HG02678 (cell line): ENCODE measurements around the gene CALR3.
"Not testable (repeated sequence)": the region's sequence is repeated elsewhere in the genome, so short reads cannot be mapped to it uniquely, and the experiment has no call there.

Source experiments
- ATAC-seq: cut with Tn5 transposase; IDR thresholded peaks from one replicate; pipeline ENCODE4 v1.9.1; 2021; ENCODE audit warnings: mild to moderate bottlenecking, moderate library complexity; ENCODE audit not compliant: unreplicated experiment

The CALR3 gene

DNA sequence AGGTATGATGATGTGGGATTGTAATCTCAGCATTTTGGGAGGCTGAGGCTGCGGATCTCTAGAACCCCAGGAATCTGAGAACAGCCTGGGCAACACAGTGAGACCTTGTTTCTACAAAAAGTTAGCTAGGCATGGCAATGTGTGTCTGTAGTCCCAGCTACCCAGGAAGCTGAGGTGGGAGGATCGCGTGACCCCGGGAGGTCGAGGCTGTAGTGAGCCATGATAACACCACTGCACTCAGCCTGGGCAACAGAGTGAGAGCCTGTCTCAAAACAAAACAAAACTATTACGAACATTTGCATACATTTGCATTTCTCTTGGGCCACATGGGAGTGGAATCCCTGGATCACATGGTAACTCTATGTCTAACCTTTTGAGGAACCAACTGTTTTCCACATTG, 1.9 kb upstream of the CALR3 start:
- ATAC-seq, result no peak

DNA sequence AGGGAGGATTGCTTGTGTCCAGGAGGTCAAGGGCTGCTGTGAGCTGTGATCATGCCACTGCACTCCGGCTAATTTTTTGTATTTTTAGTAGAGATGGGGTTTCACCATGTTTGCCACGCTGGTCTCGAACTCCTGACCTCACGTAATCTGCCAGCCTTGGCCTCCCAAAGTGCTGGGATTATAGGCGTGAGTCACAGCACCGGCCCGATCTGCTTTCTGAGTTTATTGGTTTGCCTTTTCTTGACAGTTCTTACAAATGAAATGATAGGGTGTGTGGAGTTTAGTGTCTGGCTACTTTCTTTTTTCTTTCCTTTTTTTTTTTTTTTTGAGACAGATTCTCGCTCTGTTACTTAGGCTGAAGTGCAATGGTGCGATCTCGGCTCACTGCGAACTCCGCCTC, 1.1 kb upstream of the CALR3 start:
- ATAC-seq, result no peak

DNA sequence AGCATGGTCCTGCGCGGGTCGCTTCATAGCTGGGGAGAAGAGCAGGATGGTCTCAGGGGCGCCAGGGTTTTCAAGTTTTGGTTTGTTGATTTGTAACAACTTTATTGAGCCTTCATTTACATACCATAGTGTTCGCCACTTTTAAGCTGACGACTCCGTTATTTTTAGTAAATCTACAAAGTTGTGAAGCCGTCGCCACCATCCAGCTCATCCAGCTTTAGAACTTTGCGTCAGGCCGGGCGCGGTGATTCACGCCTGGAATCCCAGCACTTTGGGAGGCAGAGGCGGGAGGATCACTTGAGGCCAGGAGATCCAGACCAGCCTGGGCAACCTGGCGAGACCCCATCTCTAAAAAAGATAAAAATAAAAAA, 631 bp upstream of the CALR3 start:
- no peak for ATAC-seq

DNA sequence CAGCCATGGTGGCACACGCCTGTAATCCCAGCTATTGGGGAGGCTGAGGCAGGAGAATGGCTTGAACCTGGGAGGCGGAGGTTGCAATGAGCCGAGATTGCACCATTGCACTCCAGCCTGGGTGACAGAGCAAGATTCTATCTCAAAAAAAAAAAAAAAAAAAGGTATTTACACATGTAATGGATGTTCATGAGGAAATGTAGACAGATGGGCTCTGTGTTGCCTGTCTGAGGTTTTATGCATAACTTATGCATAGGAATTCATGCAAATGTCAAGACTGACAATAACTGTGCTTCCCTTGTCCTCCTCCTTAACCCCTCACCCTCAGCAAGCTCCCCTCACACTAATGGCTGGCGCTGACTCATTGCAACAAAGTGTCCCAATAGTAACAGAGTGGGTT, 9.5 kb downstream of the CALR3 start:
- not testable (repeated sequence) for ATAC-seq

DNA sequence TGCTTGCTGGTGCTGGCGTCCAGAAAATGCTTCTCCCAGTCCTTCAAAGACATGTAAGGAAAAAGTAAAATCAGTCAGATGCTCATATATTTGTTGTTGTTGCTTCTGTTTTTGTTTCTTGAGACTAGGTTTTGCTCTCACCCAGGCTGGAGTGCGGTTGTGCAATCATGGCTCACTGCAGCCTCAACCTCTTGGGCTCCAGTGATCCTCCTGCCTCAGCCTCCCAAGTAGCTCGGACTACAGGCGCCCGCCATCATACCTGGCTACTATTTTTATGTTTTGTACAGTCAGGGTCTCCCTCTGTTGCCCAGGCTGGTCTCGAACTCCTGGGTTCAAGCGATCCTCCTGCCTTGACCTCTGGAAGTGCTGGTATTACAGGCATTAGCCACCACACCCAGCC, 13.2 kb downstream of the CALR3 start:
- no peak for ATAC-seq

DNA sequence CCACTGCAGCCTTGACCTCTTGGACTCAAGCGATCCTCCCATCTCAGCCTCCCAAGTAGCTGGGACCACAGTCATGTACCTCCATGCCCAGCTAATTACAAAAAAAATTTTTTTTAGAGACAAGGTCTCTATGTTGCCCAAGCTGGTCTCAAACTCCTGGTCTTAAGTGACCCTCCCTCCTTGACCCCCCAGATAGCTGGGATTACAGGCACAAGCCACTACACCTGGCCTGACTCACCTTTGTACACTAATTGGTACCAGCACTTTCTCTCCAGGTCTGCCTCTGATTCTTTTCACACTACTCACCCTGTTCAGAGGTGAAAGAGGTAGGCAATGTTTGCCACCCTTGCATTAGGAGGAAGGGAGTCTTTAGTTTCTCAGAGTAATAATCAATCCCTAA, 18.7 kb downstream of the CALR3 start:
- no peak for ATAC-seq

DNA sequence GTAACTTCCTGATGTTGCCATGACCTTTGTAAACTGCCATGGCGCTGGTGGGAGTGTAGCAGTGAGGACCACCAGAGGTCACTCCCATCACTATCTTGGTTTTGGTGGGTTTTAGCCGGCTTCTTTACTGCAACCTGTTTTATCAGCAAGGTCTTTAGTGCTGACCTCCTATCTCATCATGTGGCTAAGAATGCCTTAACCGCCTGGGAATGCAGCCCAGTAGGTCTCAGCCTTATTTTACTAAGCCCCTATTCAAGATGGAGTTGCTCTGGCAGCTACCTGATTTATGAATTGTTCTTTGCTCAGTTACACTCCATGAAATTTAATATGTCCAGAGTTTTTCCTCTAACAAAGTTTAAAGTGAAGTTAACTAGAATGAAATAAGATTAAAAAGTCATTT, 19.6 kb downstream of the CALR3 start:
- ATAC-seq, result no peak

DNA sequence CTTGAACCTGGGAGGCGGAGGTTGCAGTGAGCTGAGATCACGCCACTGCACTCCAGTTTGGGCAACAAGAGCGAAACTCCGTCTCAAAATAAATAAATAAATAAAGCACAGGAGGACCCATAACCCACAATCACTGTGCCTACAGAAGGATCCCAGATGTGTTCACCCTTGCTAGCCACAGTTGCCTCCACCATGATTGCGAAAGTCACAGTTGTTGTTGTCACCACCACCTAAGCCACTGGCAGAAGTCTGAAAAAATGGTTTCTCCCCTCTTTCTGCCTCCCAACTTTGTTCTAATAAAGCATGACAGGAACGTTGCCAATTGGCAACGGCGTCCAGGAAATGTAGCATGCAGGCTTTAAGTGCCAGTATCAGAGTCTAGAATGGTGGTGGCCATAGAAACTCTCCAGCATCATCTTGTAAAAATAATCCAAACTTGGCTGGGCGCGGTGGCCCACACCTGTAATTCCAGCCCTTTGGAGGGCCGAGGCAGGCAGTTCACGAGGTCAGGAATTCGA, 22.0 kb downstream of the CALR3 start:
- ATAC-seq, result no peak

DNA sequence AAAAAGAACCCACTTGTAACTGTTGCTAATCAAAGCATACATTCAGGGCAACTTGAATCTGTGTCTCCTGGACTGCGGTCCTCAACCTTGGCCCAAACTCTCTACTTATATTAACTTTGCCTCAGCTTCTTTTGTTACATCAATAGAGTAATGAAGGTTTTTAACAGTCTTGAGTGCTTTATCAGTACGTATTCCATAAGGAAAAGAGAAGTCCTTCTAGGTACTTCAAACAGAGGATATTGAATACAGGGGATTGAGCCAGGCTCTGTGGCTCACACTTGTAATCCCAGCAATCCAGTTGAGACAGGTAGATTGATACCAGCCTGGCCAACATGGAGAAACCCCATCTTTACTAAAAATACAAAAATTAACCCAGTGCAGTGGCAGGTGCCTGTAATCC, 23.0 kb downstream of the CALR3 start:
- no peak for ATAC-seq

DNA sequence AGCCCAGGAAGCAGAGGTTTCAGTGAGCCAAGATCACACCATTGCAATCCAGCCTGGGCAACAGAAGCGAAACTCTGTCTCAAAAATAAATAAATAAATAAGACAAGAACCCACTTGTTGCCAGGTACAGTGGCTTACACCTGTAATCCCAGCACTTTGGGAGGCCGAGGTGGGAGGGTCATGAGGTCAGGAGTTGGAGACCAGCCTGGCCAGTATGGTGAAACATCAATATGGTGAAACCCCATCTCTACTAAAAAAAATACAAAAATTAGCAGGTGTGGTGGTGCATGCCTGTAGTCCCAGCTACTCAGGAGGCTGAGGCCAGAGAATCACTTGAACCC, 23.4 kb downstream of the CALR3 start:
- not testable (repeated sequence) for ATAC-seq

DNA sequence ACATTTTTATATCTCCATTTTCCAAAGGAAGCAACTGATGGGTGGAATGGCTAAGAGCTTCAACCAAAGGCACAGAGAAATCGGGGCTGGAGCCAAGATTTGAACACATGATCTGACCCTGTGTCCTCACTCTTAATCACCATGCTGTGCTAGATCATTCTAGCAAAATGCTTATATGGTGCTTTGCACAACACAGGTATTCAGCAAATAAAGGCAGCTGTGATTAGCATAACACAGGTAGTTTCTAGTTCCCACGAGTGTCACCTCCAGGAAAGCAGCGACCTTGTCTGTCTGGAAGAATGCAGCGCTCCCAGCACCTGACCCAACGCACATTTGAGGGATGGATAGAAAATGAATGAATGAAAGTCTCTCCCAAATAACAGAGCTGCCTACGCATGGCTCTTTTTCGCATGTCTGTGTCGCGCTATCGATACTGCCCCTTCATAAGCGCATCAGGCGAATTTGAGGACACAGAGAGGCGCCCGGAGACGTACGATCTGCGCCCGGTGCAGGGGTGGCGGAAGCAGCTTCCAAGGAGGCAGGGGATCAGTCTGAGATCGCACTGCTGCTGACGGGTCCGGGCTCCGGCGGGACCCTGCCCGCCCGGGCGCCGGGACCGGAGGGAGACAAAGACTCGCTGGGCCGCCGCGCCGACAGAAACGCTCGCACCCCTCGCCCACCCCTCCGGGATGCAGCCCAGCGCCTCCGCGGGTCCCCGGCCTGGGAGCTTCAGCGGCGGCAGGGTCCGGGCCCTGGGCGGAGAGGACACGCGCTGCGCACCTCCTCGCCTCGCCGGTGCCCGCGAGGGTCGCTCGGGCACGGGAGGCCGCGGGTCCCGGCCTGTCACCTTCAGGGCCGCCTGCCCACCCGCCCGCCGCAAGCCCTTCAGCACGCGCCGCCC, 24.8 kb downstream of the CALR3 start:
- no peak for ATAC-seq

DNA sequence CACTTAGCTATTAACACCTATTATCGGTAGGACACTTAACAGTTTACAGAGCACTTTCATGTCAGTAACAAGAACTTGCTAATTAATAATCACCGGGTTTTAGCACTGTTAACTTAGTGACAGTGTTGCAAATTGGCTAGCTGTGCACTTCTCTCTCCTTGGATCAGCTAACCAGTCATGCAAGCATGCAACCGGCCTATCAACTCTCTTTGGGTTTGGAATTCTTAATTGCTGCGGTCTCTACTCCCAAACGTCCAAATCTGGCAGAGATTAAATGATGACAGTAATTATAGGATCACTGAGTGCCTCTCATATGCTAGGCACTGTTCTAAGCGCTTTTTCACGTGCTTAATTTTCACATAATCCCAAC, 25.4 kb downstream of the CALR3 start:
- ATAC-seq, result no peak

DNA sequence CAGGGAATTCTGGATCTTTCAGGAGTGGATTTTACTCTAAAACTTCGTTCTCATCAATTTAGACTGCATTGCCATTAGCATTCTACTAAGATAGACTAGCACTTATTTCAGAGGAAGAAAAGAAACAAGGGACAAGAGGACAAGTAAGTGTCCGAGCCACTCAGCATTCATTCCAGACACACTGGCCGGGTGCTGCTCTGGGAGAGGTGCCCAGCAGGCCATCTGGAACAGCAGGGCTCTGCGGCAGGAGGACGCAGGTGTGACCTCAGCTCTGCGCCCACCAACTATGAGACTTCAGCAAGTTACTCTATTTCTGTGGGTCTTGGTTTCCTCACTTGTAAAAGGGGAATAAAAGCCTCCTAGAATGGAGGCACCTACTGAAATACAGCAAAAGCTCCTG, 28.4 kb downstream of the CALR3 start:
- no peak for ATAC-seq

DNA sequence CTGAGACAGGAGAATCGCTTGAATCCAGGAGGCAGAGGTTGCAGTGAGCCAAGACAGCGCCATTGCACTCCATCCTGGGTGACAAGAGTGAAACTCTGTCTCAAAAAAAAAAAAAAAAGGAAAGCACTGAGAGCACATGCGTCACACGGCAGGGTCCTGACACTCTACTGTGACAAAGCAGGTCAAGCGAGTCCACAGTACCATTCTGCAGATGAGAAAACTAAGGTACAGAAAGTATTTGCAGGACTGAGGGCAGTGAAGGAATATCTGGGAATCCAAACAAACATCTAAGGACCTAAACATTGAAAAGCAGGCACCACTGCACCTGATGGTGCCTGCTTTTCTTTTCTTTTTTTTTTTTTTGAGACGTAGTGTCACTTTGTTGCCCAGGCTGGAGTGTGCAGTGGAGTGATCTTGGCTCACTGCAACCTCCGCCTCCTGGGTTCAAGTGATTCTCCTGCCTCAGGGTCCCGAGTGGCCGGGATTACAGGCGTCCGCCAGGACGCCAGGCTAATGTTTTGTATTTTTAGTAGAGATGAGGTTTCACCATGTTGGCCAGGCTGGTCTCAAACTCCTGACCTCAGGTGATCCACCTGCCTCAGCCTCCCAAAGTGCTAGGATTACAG, 29.1 kb downstream of the CALR3 start:
- ATAC-seq, result not testable (repeated sequence)

DNA sequence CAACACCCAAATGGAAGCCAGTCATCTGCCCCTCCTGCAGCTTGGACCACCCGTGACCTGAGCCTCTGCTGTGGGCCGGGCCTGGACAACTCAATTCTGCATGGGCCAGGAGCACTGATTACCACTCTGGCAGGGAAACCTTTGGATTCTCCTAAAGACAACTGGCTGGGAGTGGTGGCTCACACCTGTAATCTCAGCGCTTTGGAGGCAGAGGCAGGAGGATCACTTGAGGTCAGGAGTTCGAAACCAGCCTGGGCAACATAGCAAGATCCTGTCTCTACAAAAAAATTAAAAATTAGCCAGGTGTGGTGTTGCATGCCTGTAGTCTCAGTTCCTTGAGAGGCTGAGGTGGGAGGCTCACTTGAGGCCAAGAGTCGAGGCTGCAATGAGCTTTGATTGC, 30.7 kb downstream of the CALR3 start:
- no peak for ATAC-seq

DNA sequence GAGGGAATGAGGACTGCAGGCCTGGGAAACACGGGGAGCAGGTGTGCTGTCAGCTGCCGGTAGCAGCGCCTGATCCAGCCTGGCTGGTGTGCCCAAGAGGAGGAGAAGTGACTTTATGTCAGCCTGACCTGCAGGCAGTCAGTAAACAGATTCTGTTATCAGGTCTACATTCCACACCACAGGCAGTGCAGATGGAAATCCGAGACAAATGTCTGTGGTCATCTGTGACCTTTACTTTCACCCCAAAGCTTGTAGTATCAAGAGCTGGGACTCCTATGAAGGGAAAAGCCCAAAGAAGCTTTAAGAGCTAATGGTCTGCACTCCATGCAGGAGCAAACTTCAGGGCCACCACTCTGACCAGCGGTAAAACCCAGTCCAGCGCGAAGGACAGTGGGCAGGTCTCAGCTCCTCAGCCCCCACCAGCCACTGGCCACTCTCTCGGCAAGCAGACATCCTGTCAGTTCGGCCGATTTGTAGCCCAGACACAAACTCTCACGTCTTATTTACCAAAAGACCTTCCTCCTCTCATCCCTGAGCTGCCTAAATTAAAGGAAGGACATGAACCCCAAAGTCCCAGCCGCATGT, 31.9 kb downstream of the CALR3 start:
- no peak for ATAC-seq

DNA sequence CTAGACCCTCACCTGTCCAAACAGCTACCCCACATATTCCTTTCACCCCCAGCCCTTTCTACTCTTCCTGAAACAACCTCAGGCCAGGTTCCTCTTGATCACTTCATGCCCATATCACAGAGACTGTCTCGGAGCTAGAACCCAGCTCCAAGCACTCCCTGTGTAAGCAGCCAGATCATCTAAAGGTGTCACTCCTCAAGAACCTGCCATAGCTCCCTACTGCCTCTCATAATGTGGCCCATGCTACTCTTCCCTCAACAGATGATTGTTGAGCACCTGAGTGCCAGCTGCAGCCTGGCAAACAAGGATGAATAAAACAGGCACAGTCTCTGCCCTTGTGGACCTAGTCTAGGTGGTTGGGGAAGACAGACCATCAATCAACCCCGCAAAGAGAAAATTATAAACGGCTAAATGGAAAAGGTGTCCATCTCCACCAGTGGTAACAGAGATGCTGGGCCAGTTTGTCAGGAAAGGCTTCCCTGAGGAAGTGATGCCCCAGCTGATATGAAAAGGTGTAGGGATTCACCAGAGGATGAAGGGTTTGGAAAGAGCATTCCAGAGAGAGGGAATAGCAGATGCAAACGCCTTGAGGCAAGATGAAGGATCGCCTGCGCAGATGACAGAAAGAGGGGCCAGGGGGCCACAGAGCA, 32.5 kb downstream of the CALR3 start:
- ATAC-seq, result no peak

DNA sequence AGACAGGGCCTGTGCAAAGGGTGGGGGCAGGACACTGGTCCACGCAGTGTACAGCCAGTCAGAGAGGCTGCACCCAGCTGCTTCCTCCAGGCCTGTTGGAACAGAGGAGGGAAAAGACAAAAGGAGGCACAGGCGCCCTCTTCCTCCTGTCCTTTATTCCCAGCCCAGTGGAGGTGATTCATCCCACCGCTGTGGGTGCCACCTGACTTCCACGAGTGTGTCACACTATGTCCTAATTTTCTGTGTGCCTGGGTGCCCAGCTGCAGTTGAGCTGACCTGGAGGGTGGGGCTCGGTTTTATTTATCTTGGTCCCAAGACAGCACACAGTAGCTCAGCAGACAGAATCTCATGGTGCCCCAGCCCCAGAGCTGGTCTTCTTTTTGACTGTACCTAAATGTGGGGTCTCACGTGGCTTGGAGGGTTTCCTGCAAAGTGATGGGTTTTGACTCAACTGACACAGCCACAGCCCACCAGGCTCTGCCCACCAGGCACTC, 33.2 kb downstream of the CALR3 start:
- no peak for ATAC-seq

DNA sequence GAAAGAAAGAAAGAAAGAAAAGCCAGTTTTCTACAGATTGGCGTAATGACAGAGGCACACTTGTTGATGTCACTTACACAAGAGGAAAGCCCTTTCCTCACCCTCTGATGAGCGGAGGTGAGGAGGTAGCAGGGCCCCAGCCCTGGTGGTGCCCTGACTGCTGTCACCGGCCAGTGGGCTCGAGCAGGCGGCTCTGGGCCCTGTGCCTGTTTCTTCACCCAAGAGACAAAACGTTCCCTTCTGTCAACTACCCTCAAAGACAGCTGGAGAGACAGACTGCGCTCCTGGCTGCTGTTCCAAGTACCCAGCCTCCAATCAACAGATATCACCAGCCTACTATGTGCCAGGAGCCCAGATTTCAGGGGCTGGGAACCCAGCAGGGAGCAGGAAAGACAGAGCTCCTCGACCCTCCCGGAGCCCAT, 34.3 kb downstream of the CALR3 start:
- ATAC-seq, result no peak

DNA sequence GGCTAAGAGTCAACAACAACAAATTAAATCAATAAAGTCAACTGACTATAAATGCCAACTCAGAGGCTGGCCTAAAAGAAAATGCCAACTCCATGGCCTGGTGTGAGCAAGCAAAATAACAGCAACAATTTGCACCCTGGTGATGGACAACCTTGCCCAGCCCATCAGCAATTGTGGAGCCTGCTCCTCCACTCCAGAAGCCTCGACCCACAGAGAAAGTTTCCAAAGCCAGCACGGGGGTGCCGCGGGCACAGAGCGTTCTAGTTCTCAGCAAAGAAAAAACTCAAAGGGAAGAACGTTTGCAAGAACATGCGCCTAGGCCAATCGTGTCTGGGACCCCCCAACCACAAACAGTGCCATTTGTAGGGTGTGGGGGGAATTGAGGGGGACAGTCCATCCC, 35.5 kb downstream of the CALR3 start:
- ATAC-seq, result no peak

DNA sequence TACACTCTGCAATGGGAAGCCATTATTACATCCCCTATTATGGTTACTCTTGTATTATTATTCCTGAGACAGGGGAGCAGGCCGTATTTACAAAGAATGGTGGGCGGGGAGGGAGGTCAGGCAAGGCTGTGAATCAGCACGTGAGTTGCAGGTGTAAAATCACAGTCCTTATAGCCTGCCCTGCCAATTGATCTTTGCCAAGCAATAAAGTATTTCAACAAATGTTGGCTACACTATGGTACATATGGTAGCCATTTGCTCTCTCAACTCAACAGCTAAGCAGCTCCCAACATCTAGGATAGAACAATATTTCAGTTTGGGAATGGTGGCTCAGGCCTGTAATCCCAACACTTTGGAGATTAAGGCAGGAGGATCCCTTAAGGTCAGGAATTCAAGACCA, 36.3 kb downstream of the CALR3 start:
- no peak for ATAC-seq
